SK-N-SH treated with all-trans-retinoic acid at 6 μM for 48 hours (cell line): ENCODE measurements around the gene ADSS1.

ENCODE experiments used
- ARNTL ChIP-seq: fragments of 450-650 bp; formaldehyde crosslinking; IDR thresholded peaks from 2 replicates; pipeline ENCODE4 v1.5.0; 2020; ENCODE audit warnings: low read depth, mild to moderate bottlenecking, moderate library complexity, borderline replicate concordance
- ESRRG ChIP-seq: fragments of 250-450 bp; sonication (Bioruptor Pico); IDR thresholded peaks from 2 replicates; pipeline ENCODE4 v1.6.1; 2021; ENCODE audit warnings: mild to moderate bottlenecking
- OSR1 ChIP-seq: fragments of 250-450 bp; sonication (Bioruptor Pico); IDR thresholded peaks from 2 replicates; pipeline ENCODE4 v1.8.0; 2022; ENCODE audit warnings: moderate library complexity, mild to moderate bottlenecking, inconsistent platforms
- RARB ChIP-seq: fragments of 250-450 bp; sonication (Bioruptor Pico); IDR thresholded peaks from 2 replicates; pipeline ENCODE4 v1.8.0; 2021; ENCODE audit warnings: mild to moderate bottlenecking, moderate library complexity
- TOX ChIP-seq: fragments of 250-450 bp; sonication (Bioruptor Pico); IDR thresholded peaks from 2 replicates; pipeline ENCODE4 v1.8.0; 2021; ENCODE audit warnings: mild to moderate bottlenecking, moderate library complexity, borderline replicate concordance
- ZFP30 ChIP-seq: fragments of 450-650 bp; formaldehyde crosslinking; IDR thresholded peaks from 2 replicates; pipeline ENCODE4 v1.5.0; 2022; ENCODE audit warnings: mild to moderate bottlenecking, moderate library complexity
- ZNF565 ChIP-seq: fragments of 450-650 bp; formaldehyde crosslinking; conservative IDR thresholded peaks from 2 replicates; pipeline ENCODE4 v1.5.0; 2020; ENCODE audit warnings: low read depth, mild to moderate bottlenecking, moderate library complexity
- TF ChIP-seq, protein P1 (sequence below): fragments of 250-450 bp; sonication (Bioruptor Pico); IDR thresholded peaks from 2 replicates; pipeline ENCODE4 v1.5.0; 2020; ENCODE audit warnings: mild to moderate bottlenecking, moderate library complexity
- TF ChIP-seq, protein P2 (sequence below): fragments of 250-450 bp; sonication (Bioruptor Pico); IDR thresholded peaks from 2 replicates; pipeline ENCODE4 v1.8.0; 2020; ENCODE audit warnings: mild to moderate bottlenecking, moderate library complexity, borderline replicate concordance
- TF ChIP-seq, protein P3 (sequence below): fragments of 250-450 bp; sonication (Bioruptor Pico); IDR thresholded peaks from 2 replicates; pipeline ENCODE4 v1.5.1; 2021; ENCODE audit warnings: mild to moderate bottlenecking, moderate library complexity

DNA sequence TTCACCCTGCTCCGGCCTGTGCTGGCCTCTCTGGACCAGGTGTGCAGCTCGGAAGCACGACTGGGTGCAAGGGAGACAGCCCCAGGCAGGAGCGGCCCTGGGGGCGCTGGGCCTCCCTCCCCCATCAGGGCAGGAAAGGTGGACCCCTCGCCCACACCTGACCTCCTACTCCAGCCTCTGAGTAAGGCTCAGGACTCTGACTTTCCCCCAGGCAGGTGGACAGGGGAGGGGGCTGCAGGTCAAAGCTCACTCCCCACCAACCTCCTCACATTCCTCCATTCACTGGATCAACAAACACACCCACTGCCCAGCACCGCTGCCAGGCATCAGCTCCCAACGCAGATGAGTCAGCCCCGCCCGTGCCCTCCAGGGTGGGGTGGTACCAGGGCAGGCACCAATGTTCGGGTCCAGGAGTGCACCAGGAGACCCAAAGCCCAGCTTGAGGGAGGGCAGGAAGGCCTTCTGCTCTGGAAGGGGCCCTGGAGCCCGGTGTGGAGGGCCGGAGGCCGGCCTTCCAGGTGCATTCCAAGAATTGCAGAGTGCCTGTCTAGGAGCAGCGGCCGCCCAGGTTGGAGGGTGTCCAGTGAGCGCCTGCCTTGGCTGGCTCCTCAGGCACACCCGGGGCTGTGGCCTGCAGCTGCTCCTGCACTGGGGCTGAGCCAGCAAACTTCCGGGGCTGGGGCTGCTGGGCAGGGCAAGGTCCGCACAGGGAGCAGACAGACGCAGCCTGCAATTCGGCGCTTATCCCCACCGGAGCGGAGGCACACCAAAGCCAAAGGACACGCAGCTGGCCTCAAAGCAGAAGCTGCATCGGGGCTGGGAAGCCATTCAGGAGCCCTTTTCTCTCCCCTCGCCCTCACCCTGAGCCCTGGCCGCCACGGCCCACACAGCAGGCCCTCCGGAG lies 36.2 kb upstream of the ADSS1 start:
- TF ChIP-seq ESRRG (CRISPR knock-in tag) (no peak), ARNTL (CRISPR knock-in tag) (no peak), ZNF565 (no peak), ZFP30 (CRISPR knock-in tag) (no peak), OSR1 (no peak), TOX (CRISPR knock-in tag) (no peak), RARB (no peak)
- TF ChIP-seq, protein P1, sequence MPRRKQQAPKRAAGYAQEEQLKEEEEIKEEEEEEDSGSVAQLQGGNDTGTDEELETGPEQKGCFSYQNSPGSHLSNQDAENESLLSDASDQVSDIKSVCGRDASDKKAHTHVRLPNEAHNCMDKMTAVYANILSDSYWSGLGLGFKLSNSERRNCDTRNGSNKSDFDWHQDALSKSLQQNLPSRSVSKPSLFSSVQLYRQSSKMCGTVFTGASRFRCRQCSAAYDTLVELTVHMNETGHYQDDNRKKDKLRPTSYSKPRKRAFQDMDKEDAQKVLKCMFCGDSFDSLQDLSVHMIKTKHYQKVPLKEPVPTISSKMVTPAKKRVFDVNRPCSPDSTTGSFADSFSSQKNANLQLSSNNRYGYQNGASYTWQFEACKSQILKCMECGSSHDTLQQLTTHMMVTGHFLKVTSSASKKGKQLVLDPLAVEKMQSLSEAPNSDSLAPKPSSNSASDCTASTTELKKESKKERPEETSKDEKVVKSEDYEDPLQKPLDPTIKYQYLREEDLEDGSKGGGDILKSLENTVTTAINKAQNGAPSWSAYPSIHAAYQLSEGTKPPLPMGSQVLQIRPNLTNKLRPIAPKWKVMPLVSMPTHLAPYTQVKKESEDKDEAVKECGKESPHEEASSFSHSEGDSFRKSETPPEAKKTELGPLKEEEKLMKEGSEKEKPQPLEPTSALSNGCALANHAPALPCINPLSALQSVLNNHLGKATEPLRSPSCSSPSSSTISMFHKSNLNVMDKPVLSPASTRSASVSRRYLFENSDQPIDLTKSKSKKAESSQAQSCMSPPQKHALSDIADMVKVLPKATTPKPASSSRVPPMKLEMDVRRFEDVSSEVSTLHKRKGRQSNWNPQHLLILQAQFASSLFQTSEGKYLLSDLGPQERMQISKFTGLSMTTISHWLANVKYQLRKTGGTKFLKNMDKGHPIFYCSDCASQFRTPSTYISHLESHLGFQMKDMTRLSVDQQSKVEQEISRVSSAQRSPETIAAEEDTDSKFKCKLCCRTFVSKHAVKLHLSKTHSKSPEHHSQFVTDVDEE = no peak
- TF ChIP-seq, protein P2, sequence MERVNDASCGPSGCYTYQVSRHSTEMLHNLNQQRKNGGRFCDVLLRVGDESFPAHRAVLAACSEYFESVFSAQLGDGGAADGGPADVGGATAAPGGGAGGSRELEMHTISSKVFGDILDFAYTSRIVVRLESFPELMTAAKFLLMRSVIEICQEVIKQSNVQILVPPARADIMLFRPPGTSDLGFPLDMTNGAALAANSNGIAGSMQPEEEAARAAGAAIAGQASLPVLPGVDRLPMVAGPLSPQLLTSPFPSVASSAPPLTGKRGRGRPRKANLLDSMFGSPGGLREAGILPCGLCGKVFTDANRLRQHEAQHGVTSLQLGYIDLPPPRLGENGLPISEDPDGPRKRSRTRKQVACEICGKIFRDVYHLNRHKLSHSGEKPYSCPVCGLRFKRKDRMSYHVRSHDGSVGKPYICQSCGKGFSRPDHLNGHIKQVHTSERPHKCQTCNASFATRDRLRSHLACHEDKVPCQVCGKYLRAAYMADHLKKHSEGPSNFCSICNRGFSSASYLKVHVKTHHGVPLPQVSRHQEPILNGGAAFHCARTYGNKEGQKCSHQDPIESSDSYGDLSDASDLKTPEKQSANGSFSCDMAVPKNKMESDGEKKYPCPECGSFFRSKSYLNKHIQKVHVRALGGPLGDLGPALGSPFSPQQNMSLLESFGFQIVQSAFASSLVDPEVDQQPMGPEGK = no peak
- TF ChIP-seq, protein P3, sequence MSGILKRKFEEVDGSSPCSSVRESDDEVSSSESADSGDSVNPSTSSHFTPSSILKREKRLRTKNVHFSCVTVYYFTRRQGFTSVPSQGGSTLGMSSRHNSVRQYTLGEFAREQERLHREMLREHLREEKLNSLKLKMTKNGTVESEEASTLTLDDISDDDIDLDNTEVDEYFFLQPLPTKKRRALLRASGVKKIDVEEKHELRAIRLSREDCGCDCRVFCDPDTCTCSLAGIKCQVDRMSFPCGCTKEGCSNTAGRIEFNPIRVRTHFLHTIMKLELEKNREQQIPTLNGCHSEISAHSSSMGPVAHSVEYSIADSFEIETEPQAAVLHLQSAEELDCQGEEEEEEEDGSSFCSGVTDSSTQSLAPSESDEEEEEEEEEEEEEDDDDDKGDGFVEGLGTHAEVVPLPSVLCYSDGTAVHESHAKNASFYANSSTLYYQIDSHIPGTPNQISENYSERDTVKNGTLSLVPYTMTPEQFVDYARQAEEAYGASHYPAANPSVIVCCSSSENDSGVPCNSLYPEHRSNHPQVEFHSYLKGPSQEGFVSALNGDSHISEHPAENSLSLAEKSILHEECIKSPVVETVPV (CRISPR knock-in tag) = no peak
